MM.1S (cell line): Measurements from ENCODE around the gene BANF1.
"Not testable (repeated sequence)": the region's sequence is repeated elsewhere in the genome, so short reads cannot be mapped to it uniquely, and the experiment has no call there.

Experiments used
- DNase-seq: peaks from one replicate; pipeline ENCODE4 v3.0.0-alpha.2; 2015
- H2AFZ ChIP-seq: fragments of 300-600 bp; sonication (generic); 2 replicates; pipeline ENCODE4 v1.6.0; 2016; ENCODE audit warnings: antibody characterized with exemption, low read length
- H3F3A ChIP-seq: fragments of 300-600 bp; sonication (generic); 2 replicates; pipeline ENCODE4 v1.6.1; 2016; ENCODE audit warnings: mild to moderate bottlenecking, antibody characterized with exemption, low read length, moderate library complexity, mixed read lengths; ENCODE audit not compliant: insufficient read depth
- H3K27ac ChIP-seq: fragments of 300-600 bp; sonication (generic); 2 replicates; pipeline ENCODE4 v1.5.1; 2016; ENCODE audit warnings: mild to moderate bottlenecking, low read length
- H3K27me3 ChIP-seq: fragments of 300-600 bp; sonication (generic); replicated peaks from 2 replicates; pipeline ENCODE4 v1.6.0; 2016; ENCODE audit warnings: low read length; ENCODE audit not compliant: insufficient read depth
- H3K36me3 ChIP-seq: fragments of 300-600 bp; sonication (generic); replicated peaks from 2 replicates; pipeline ENCODE4 v1.6.1; 2016; ENCODE audit warnings: mild to moderate bottlenecking, low read length, mixed read lengths; ENCODE audit not compliant: insufficient read depth
- H3K4me1 ChIP-seq: fragments of 300-600 bp; sonication (generic); 2 replicates; pipeline ENCODE4 v1.6.1; 2016; ENCODE audit warnings: low read length, mixed read lengths
- H3K4me2 ChIP-seq: fragments of 300-600 bp; sonication (generic); 2 replicates; pipeline ENCODE4 v1.6.0; 2016; ENCODE audit warnings: low read depth, low read length
- H3K4me3 ChIP-seq: fragments of 300-600 bp; sonication (generic); 2 replicates; pipeline ENCODE4 v1.5.1; 2016; ENCODE audit warnings: low read length, mixed read lengths
- H3K79me2 ChIP-seq: fragments of 300-600 bp; sonication (generic); 2 replicates; pipeline ENCODE4 v1.6.1; 2016; ENCODE audit warnings: mixed run types, low read length, mixed read lengths
- H3K9ac ChIP-seq: fragments of 300-600 bp; sonication (generic); 2 replicates; pipeline ENCODE4 v1.6.1; 2016; ENCODE audit warnings: low read length, mixed read lengths
- H3K9me2 ChIP-seq: fragments of 300-600 bp; sonication (generic); replicated peaks from 2 replicates; pipeline ENCODE4 v1.6.1; 2016; ENCODE audit warnings: mild to moderate bottlenecking, low read length, mixed read lengths; ENCODE audit not compliant: insufficient read depth
- H3K9me3 ChIP-seq: fragments of 300-600 bp; sonication (generic); replicated peaks from 2 replicates; pipeline ENCODE4 v1.6.1; 2016; ENCODE audit warnings: mild to moderate bottlenecking, low read length, mixed read lengths; ENCODE audit not compliant: insufficient read depth
- H4K20me1 ChIP-seq: fragments of 300-600 bp; sonication (generic); 2 replicates; pipeline ENCODE4 v1.6.1; 2016; ENCODE audit warnings: mild to moderate bottlenecking, low read length, moderate library complexity, mixed read lengths; ENCODE audit not compliant: insufficient read depth
- EZH2 ChIP-seq: fragments of 300-600 bp; sonication (generic); optimal IDR thresholded peaks from 2 replicates; pipeline ENCODE3; 2017; ENCODE audit warnings: low read depth, mild to moderate bottlenecking, antibody characterized with exemption, low read length, mixed read lengths
- EZH2phosphoT487 ChIP-seq: fragments of 300-600 bp; sonication (generic); IDR thresholded peaks from 2 replicates; pipeline ENCODE4 v1.6.1; 2018; ENCODE audit warnings: antibody characterized with exemption, low read length
- TF ChIP-seq, protein P1 (sequence below): fragments of 300-600 bp; sonication (generic); IDR thresholded peaks from 2 replicates; pipeline ENCODE4 v1.5.1; 2016; ENCODE audit warnings: antibody characterized with exemption, low read length, mixed read lengths

The BANF1 gene

GRCh38 chr11:66008095-66008467 is 5.8 kb downstream of the BANF1 start:
- Histone ChIP-seq H3K27me3 (no peaks in the 10 kb centered on the region), H4K20me1 (no peaks in the 10 kb centered on the region), H3K79me2 (peaks cover 17% of the 10 kb centered on the region), H2AFZ (no peak overlapping the region), H3K9me2 (no peaks in the 10 kb centered on the region), H3K4me3 (no peak overlapping the region), H3K4me2 (no peak overlapping the region), H3K36me3 (no peaks in the 10 kb centered on the region; the same call in 1 of the 2 replicates), H3K4me1 (peaks cover 40% of the 10 kb centered on the region), H3K9ac (no peak overlapping the region), H3F3A (peaks cover 21% of the 10 kb centered on the region), H3K27ac (no peak overlapping the region), H3K9me3 (no peaks in the 10 kb centered on the region)
- TF ChIP-seq EZH2phosphoT487 = no peak
- TF ChIP-seq, protein P1, sequence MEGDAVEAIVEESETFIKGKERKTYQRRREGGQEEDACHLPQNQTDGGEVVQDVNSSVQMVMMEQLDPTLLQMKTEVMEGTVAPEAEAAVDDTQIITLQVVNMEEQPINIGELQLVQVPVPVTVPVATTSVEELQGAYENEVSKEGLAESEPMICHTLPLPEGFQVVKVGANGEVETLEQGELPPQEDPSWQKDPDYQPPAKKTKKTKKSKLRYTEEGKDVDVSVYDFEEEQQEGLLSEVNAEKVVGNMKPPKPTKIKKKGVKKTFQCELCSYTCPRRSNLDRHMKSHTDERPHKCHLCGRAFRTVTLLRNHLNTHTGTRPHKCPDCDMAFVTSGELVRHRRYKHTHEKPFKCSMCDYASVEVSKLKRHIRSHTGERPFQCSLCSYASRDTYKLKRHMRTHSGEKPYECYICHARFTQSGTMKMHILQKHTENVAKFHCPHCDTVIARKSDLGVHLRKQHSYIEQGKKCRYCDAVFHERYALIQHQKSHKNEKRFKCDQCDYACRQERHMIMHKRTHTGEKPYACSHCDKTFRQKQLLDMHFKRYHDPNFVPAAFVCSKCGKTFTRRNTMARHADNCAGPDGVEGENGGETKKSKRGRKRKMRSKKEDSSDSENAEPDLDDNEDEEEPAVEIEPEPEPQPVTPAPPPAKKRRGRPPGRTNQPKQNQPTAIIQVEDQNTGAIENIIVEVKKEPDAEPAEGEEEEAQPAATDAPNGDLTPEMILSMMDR = no peak
- no peak for TF ChIP-seq EZH2
- no peak for DNase-seq

DNA sequence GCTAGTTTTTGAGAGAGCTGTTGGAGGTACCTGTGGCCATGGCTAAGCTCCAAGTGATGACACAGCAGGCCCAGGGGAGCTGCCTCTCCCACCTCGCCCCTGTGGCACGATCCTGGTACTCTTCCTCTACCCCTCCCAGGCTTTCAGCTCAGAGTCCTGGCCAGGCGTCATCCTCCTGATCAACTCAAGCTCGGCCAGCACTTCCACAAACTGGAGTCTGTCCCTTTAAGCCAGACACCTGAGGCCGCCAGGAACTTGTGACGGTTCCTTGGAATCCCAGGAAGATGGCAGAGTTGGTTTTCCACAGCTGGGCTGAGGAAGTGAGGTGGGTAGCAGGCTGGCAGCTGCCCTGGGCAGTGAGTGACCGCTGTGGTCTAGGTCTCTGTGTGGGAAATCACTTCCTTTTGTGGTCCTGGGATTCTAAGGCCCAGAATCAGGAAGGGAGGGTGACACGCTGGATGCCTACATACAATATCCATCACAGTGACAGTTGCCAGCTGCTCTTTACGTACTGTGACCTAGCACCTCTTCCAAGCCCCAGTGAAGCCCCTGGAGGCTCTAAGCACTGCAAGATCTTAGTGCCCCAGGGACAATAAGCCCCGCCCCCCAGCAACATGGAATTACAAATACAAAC is 6.3 kb downstream of the BANF1 start:
- Histone ChIP-seq H3K9me2 (no peaks in the 10 kb centered on the region), H3F3A (peaks cover 21% of the 10 kb centered on the region), H3K27ac (no peak overlapping the region), H4K20me1 (no peaks in the 10 kb centered on the region), H3K4me2 (no peak overlapping the region), H2AFZ (no peak overlapping the region), H3K4me3 (no peak overlapping the region), H3K9me3 (no peaks in the 10 kb centered on the region), H3K27me3 (no peaks in the 10 kb centered on the region), H3K9ac (no peak overlapping the region), H3K36me3 (no peaks in the 10 kb centered on the region; the same call in 1 of the 2 replicates), H3K4me1 (peaks cover 35% of the 10 kb centered on the region), H3K79me2 (peaks cover 12% of the 10 kb centered on the region)
- DNase-seq = no peak
- TF ChIP-seq EZH2 (no peak), EZH2phosphoT487 (no peak)
- TF ChIP-seq, protein P1 = no peak

DNA sequence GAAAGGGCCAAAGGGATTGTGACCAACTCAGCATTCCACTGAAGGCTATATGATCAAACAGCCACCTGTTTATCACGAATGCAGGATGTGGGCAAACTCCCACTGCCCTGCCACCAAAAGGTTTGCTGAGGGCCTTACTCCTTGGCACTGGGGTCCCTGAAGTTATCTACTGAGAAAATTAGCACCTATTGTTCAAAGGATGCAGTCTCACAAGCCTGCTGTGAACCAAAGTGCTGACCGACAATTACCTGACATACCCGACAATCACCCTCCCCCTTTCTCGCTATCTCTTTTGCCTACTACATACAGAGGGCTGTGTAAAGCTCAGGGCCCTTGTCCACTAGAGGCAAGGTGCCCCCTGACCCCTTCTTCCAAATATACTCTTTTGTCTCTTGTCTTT is 7.7 kb downstream of the BANF1 start:
- H3K27ac ChIP-seq, H3K4me3 ChIP-seq, H3K9me3 ChIP-seq, H3K79me2 ChIP-seq, H4K20me1 ChIP-seq, H3K4me2 ChIP-seq, H3K9me2 ChIP-seq, H3K9ac ChIP-seq, DNase-seq, H3K27me3 ChIP-seq, H3K36me3 ChIP-seq, H2AFZ ChIP-seq: not testable (repeated sequence)
- Histone ChIP-seq H3F3A (peaks cover 10% of the 10 kb centered on the region), H3K4me1 (peaks cover 22% of the 10 kb centered on the region)

DNA sequence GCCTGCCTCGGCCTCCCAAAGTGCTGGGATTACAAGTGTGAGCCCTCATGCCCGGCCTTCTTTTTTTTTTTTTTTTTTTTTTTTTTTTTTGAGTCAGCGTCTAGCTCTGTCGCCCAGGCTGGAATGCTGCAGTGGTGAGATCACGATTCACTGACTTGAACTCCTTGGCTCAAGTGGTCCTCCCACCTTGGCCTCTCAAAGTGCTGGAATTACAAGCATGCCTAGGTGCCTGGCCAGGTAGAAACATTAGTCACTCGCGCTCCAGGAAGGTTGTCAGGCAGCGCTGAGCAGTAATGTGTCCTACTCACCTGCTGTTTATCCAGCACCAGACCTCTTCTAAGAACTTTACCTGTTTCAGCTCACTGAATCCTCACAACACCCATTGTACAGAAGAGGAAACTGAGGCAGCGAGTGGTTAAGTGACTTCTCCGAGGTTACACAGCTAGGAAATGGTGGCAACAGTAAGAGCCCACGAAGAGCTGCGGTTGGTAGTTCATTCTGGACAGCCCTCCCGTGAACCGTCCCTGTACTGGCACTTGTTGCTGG is 9.0 kb downstream of the BANF1 start:
- no peaks in the 10 kb centered on the region for H4K20me1 ChIP-seq
- peaks cover 10% of the 10 kb centered on the region for H3K4me1 ChIP-seq
- H3K27me3 ChIP-seq = no peaks in the 10 kb centered on the region
- TF ChIP-seq, protein P1 = no peak
- TF ChIP-seq EZH2 = no peak
- TF ChIP-seq EZH2phosphoT487 = no peak
- H3K79me2 ChIP-seq = no peaks in the 10 kb centered on the region
- H3F3A ChIP-seq = no peaks in the 10 kb centered on the region
- no peak overlapping the region for H3K4me2 ChIP-seq
- no peak overlapping the region for H3K27ac ChIP-seq
- no peaks in the 10 kb centered on the region for H3K9me2 ChIP-seq
- H3K36me3 ChIP-seq = no peaks in the 10 kb centered on the region
- no peak overlapping the region for H2AFZ ChIP-seq
- H3K9ac ChIP-seq = no peak overlapping the region
- H3K4me3 ChIP-seq = no peak overlapping the region
- H3K9me3 ChIP-seq = no peaks in the 10 kb centered on the region
- no peak for DNase-seq
